ENCODE measurements around the gene ANO7. TPM values are rescaled to one million over a fixed set of nuclear protein-coding genes. Genes with fewer than 3 reads are reported as not detected.

ANO7 gene
- total RNA-seq, 3 donors from 2014 or later (not counting 1 experiment from before 2014, with no cell fraction given), result 0.97 to 1.4 (median 1.1) TPM

DNA sequence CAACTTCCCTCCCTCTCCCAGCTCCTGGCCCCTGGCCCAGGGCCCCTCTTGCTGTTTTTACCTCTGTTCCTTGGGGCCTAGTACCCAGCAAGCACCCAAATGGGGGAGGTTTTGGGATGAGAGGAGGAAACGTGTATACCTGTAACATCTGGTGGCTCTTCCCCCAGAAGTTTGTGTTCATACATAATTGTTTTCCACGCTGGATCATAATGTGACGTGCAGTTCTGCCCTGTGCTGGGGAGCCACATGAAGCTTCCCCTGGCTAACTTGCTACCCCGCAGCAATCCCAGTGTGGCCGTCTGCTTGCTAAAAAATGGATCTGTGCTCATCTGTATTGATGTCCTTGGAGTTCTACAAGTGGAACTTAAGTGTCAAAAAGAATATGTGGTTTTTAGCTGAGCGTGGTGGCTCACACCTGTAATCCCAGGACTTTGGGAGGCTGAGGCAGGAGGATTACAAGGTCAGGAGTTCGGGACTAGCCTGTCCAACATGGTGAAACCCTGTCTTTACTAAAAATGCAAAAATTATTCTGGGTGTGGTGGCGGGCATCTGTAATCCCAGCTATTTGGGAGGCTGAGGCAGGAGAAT, 36.5 kb downstream of the ANO7 start:
- Mint-ChIP-seq H3K36me3 (no peaks in the 10 kb centered on the region), H3K27me3 (ENCODE audit: low read depth in 2 of 2) (no peaks in the 10 kb centered on the region), H3K4me3 (no peak overlapping the region), H3K9me3 (no peaks in the 10 kb centered on the region), H3K4me1 (no peaks in the 10 kb centered on the region), H3K27ac (no peak overlapping the region)
- Histone ChIP-seq H3K4me1 (ENCODE audit: control insufficient read depth, insufficient read depth, low read length) (no peaks in the 10 kb centered on the region), H3K9me3 (ENCODE audit: control insufficient read depth, insufficient read depth, low read length) (no peaks in the 10 kb centered on the region), H3K27me3 (ENCODE audit: control insufficient read depth, insufficient read depth, low read length) (no peaks in the 10 kb centered on the region), H3K4me3 (ENCODE audit: low read length) (no peak overlapping the region), H3K27ac (ENCODE audit: low read length) (no peak overlapping the region), H3K36me3 (ENCODE audit: control insufficient read depth, insufficient read depth, low read length) (peaks cover 28% of the 10 kb centered on the region)
- intact Hi-C loops (cut with micrococcal nuclease), result no loop called here
- no peak for ATAC-seq
- 93% methylated on average over 8 of the region's 8 CpGs for WGBS (ENCODE audit: insufficient coverage)
- DNase-seq, result no peak
- TF ChIP-seq, protein P1, sequence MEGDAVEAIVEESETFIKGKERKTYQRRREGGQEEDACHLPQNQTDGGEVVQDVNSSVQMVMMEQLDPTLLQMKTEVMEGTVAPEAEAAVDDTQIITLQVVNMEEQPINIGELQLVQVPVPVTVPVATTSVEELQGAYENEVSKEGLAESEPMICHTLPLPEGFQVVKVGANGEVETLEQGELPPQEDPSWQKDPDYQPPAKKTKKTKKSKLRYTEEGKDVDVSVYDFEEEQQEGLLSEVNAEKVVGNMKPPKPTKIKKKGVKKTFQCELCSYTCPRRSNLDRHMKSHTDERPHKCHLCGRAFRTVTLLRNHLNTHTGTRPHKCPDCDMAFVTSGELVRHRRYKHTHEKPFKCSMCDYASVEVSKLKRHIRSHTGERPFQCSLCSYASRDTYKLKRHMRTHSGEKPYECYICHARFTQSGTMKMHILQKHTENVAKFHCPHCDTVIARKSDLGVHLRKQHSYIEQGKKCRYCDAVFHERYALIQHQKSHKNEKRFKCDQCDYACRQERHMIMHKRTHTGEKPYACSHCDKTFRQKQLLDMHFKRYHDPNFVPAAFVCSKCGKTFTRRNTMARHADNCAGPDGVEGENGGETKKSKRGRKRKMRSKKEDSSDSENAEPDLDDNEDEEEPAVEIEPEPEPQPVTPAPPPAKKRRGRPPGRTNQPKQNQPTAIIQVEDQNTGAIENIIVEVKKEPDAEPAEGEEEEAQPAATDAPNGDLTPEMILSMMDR (IDR thresholded peaks at IDR 0.05), result no peak

DNA sequence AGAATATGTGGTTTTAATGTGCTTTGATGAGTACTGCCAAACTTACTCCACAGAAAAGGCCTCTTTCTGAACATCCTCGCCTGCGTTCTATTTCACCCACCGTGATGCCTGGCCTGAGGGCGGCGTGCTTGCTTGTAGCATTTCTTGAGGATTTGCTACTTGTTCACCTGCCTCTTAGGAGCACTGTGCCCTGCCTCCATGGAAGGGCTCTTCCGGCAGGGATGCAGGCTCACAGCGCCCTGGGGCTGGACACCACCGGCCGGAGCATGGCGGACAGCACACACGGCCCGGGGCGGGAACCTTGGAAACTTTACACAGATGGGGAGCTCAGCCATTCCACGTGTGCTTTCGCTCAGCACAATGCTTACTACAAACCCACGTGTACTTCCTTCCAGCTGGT, 37.1 kb downstream of the ANO7 start:
- WGBS (ENCODE audit: insufficient coverage), result 95% methylated on average over 16 of the region's 16 CpGs
- no peak overlapping the region for H3K27ac Mint-ChIP-seq
- H3K9me3 ChIP-seq (ENCODE audit: control insufficient read depth, insufficient read depth, low read length), result no peaks in the 10 kb centered on the region
- no peaks in the 10 kb centered on the region for H3K9me3 Mint-ChIP-seq
- no peak overlapping the region for H3K4me3 ChIP-seq (ENCODE audit: low read length)
- no peaks in the 10 kb centered on the region for H3K4me1 Mint-ChIP-seq
- no peaks in the 10 kb centered on the region for H3K36me3 Mint-ChIP-seq
- H3K4me1 ChIP-seq (ENCODE audit: control insufficient read depth, insufficient read depth, low read length), result no peaks in the 10 kb centered on the region
- TF ChIP-seq, protein P1 (IDR thresholded peaks at IDR 0.05), result no peak
- H3K27me3 ChIP-seq (ENCODE audit: control insufficient read depth, insufficient read depth, low read length), result no peaks in the 10 kb centered on the region
- intact Hi-C loops (cut with micrococcal nuclease), result no loop called here
- no peak overlapping the region for H3K4me3 Mint-ChIP-seq
- peaks cover 34% of the 10 kb centered on the region for H3K36me3 ChIP-seq (ENCODE audit: control insufficient read depth, insufficient read depth, low read length)
- DNase-seq, result no peak
- no peaks in the 10 kb centered on the region for H3K27me3 Mint-ChIP-seq (ENCODE audit: low read depth in 2 of 2)
- H3K27ac ChIP-seq (ENCODE audit: low read length), result no peak overlapping the region
- ATAC-seq, result no peak

DNA sequence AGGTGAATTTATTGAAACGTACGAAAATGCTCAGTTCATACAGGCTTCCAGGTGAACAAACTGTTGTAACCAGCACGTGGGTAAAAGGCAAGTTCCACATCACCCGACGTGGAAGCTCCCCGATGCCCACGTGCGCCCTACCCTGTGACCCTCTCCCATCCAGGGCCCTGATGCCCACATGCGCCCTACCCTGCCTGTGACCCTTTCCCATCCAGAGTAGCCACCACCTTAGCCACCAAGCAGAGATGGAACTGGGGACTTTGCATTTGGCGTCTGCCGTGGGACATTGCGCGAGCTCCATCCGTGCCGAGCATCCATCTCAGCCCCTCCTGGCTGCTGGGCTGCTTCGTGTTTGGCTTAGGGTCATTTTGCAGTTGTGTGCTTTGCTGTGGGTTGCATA, 37.5 kb downstream of the ANO7 start:
- DNase-seq, result no peak
- intact Hi-C loops (cut with micrococcal nuclease), result no loop called here
- H3K9me3 ChIP-seq (ENCODE audit: control insufficient read depth, insufficient read depth, low read length), result no peaks in the 10 kb centered on the region
- H3K27me3 Mint-ChIP-seq (ENCODE audit: low read depth in 2 of 2), result no peaks in the 10 kb centered on the region
- H3K9me3 Mint-ChIP-seq, result no peaks in the 10 kb centered on the region
- TF ChIP-seq, protein P1 (IDR thresholded peaks at IDR 0.05), result no peak
- WGBS (ENCODE audit: insufficient coverage), result 96% methylated on average over 16 of the region's 16 CpGs
- H3K36me3 ChIP-seq (ENCODE audit: control insufficient read depth, insufficient read depth, low read length), result peaks cover 38% of the 10 kb centered on the region
- no peak overlapping the region for H3K4me3 Mint-ChIP-seq
- H3K27me3 ChIP-seq (ENCODE audit: control insufficient read depth, insufficient read depth, low read length), result no peaks in the 10 kb centered on the region
- no peak for ATAC-seq
- no peaks in the 10 kb centered on the region for H3K36me3 Mint-ChIP-seq
- no peaks in the 10 kb centered on the region for H3K4me1 ChIP-seq (ENCODE audit: control insufficient read depth, insufficient read depth, low read length)
- no peak overlapping the region for H3K4me3 ChIP-seq (ENCODE audit: low read length)
- H3K27ac ChIP-seq (ENCODE audit: low read length), result no peak overlapping the region
- no peak overlapping the region for H3K27ac Mint-ChIP-seq
- H3K4me1 Mint-ChIP-seq, result no peaks in the 10 kb centered on the region
